Activated CD4-positive, alpha-beta T cell treated with anti-CD3 and anti-CD28 coated beads, Interleukin-2, amount 50 U/mL, for 48 hours (primary cell): ENCODE measurements around the gene SNCG.
"Not testable (repeated sequence)": the region's sequence is repeated elsewhere in the genome, so short reads cannot be mapped to it uniquely, and the experiment has no call there.

Experiments used
- DNase-seq, 2 experiments: peaks; one replicate each; pipeline ENCODE4 v3.0.0-alpha.2; 2020

The SNCG gene

DNA sequence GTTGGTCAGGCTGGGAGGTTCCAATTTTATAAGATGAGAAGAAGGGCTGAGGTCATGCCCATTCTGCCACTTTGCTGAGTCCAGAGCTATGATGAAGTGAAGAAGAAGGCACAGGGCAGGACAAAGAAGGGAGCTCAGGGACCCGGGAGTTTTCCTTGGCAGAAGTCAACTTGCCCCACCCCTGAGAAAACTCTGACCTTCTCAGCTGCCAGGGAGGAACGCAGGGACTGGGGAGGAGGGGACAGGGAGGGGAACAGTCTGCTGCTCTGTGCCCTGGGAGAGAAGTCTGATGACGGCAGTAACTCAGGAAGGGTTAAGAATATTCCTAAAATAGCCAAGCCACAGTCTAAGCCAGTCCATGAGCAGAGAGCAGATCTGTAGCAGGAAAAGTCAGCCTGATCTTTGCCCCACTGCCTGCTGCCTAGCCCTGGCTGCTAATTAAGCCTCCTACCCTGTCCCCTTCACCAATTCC lies 21.6 kb downstream of the SNCG start:
- DNase-seq, result no peak

- DNase-seq, result not testable (repeated sequence)
These were observed 22.6 kb downstream of the SNCG start for GRCh38 chr10:86981020-86981419.

GRCh38 chr10:86981716-86982115 lies 23.3 kb downstream of the SNCG start:
- DNase-seq, result no peak

GRCh38 chr10:86984498-86984897 lies 26.1 kb downstream of the SNCG start:
- DNase-seq, result not testable (repeated sequence)

DNA sequence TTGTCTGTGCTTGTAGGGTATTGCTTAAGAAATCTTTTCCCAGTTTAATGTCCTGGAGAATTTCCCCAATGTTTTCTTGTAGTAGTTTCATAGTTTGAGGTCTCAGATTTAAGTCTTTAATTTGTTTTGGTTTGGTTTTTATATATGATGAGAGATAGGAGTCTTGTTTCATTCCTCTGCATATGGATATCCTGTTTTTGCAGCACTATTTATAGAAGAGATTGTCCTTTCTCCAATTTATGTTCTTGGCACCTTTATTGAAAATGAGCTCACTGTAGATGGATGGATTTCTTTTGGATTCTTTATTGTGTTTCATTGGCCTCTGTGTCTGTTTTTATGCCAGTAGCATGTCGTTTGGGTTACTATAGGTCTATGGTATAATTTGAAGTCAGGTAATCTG lies 30.1 kb downstream of the SNCG start:
- DNase-seq, result no peak

GRCh38 chr10:86991362-86991761 lies 33.0 kb downstream of the SNCG start:
- not testable (repeated sequence) for DNase-seq

DNA sequence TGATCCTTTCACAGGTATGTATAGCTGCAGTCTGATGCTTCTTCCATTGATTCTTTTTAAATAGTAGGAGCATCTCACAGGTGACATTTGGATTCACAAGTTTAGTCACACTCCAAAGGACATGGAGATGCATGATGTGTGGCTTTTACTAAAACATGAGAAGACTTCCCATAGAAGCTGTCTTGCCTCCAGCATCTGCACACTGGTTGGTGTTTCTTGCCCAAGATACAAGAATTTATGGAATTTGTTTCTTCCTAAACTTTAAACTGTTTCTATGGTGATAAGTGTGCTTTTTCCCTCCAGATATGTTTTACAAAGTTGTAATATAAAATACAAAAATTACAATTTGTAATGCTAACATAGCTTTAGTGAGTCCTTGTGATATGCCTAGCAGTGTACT lies 34.1 kb downstream of the SNCG start:
- DNase-seq, result no peak

DNA sequence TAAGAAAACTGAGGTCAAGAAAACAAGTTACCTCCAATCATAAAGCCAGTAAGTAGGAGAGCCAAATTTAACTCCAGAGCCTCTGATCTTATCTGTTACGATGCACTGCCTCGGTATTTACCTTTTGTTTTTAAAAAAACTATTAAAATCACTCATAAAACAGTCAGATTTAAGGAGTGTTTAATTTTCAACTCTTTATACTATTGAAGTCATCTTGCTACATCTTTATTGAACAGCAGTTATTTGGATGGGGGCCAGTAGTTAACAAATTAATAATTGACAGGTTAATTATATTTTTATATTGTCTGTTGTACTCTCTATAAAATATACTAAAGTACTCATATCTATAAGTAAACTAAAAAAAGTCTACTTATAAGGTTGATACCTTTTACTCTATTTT lies 34.5 kb downstream of the SNCG start:
- DNase-seq, result no peak

GRCh38 chr10:86999802-87000403 lies 41.5 kb downstream of the SNCG start:
- not testable (repeated sequence) for DNase-seq

DNA sequence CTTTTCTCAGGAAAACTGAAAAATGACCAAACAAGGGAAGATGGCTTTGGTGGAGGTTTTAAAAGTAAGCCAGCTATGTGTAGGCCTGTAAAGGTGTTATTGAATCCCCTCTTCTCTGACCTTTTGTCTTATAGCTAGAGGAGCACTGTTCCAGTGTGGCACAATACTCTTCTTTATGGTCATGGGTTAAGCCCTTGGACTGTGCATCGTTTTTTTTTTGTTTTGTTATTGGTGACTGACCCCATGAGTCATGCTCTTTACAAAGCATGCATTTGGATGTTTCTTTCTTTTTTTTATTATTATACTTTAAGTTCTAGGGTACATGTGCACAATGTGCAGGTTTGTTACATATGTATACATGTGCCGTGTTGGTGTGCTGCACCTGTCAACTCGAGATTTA lies 42.1 kb downstream of the SNCG start:
- DNase-seq, result no peak

DNA sequence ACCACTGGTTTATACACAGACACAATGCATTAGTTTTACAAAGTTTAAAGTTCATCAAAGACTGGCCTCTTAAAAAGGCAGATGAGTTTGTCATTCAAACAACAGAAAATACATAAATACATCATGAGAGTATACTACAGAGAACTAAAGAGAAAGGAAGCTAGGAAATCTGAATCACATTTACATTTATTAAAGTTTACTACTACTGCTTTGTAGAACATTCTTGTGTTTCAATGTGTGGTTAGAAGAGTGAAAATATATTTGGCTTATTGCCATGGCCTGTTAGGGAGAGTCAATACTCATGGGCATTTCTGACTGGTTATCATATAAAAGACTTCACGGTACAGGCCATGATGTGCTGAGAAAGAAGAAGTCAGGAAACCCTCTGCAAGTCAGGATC lies 48.7 kb downstream of the SNCG start:
- DNase-seq, result not testable (repeated sequence)

- not testable (repeated sequence) for DNase-seq
These were observed 49.3 kb downstream of the SNCG start for GRCh38 chr10:87007674-87008073.

DNA sequence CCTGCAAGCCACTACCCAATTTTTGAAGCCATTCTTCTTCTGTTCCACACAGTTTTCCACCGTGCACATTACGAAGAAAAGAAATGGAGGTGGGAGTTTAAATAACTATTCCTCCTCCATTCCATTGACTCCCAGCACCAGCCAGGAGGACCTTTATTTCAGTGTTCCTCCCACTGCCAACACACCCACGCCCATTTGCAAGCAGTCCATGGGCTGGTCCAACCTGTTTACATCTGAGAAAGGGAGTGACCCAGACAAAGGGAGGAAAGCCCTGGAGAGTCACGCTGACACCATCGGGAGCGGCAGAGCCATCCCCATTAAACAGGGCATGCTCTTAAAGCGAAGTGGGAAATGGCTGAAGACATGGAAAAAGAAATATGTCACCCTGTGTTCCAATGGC lies 49.9 kb downstream of the SNCG start:
- DNase-seq, result not testable (repeated sequence)

- not testable (repeated sequence) for DNase-seq
These were observed 50.8 kb downstream of the SNCG start for GRCh38 chr10:87009134-87009696.
